ENCODE measurements around the gene EPHA6. TPM values are rescaled to one million over a fixed set of nuclear protein-coding genes. Genes with fewer than 3 reads are reported as not detected.

The EPHA6 gene
- total and polyA plus RNA-seq, 2 donors (not counting 3 experiments of a cell fraction or from before 2014, with no cell fraction given) = not detected

DNA sequence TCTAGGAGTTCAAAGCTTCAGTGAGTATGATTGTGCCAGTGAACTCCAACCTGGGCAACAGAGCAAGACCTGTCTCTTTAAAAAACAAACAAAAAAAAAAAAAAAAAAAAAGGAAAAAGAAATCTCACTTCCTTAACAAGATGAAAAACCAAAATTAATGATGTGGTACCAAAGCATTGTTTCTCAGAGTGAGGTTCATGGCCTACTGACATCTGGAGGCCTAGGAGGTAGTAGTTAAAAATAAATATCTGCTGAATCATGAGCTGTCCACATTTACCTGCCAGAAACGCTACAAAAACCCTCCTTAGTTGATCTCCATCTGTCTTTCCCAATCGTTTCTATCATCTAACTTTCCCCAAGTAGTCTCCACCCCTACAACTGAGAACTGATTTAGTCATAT is 51.2 kb downstream of the EPHA6 start:
- no peaks in the 10 kb centered on the region for H3K9me3 ChIP-seq (replicated peaks; ENCODE audit: control insufficient read depth, insufficient read depth, low read length)
- no peak for TF ChIP-seq POLR2AphosphoS5 (IDR thresholded peaks at IDR 0.05; ENCODE audit: insufficient read depth, low read depth, low read length)
- TF ChIP-seq, protein P1, sequence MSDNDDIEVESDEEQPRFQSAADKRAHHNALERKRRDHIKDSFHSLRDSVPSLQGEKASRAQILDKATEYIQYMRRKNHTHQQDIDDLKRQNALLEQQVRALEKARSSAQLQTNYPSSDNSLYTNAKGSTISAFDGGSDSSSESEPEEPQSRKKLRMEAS (IDR thresholded peaks at IDR 0.05; ENCODE audit: insufficient read depth, insufficient read length) = no peak
- TF ChIP-seq MYC (IDR thresholded peaks at IDR 0.05; ENCODE audit: low read depth, low read length) = no peak
- TF ChIP-seq GATA2 (IDR thresholded peaks at IDR 0.05; ENCODE audit: insufficient read depth, insufficient read length, low read depth, low read length) = no peak
- no peak for TF ChIP-seq JUN (IDR thresholded peaks at IDR 0.05; ENCODE audit: borderline replicate concordance, insufficient read depth, insufficient read length, low read depth)
- no peak for TF ChIP-seq CTCF (IDR thresholded peaks at IDR 0.05; ENCODE audit: extremely low read depth in 1 of 2, insufficient read depth in 1 of 2, low read depth in 1 of 2, low read length in 2 of 2)
- TF ChIP-seq FOS (IDR thresholded peaks at IDR 0.05; ENCODE audit: borderline replicate concordance, insufficient read depth, low read length) = no peak
- no peak for TF ChIP-seq EZH2 (IDR thresholded peaks at IDR 0.05; ENCODE audit: borderline replicate concordance, low read depth, low read length, severe bottlenecking)
- TF ChIP-seq POLR2A (IDR thresholded peaks at IDR 0.05; ENCODE audit: low read depth, low read length) = no peak
- H3K4me3 ChIP-seq (replicated peaks in 1 of 3; ENCODE audit: insufficient read depth in 1 of 3, low read depth in 1 of 3, low read length in 3 of 3) = no peak overlapping the region
- no peaks in the 10 kb centered on the region for H3K36me3 ChIP-seq (ENCODE audit: control insufficient read depth in 2 of 2, extremely low read depth in 1 of 2, insufficient read depth in 2 of 2, low read length in 2 of 2)
- dilution Hi-C loops (cut with MboI; ENCODE audit: extremely low pct_ligation_motif_present, low sequenced_read_pairs) (no loop called here), intact Hi-C loops (cut with micrococcal nuclease) (no loop called here)
- H3K27me3 ChIP-seq (ENCODE audit: control insufficient read depth in 2 of 2, insufficient read depth in 2 of 2, low read length in 2 of 2) = no peaks in the 10 kb centered on the region
- ChIA-PET CTCF (interaction anchor here (1.0 kb wide), 1 partner anchor 854 kb away, joined by 4 read pairs; no protein-coding TSS in a partner anchor), POLR2A (no interaction called here)
- H4K20me1 ChIP-seq (replicated peaks; ENCODE audit: control insufficient read depth, extremely low read depth, insufficient read depth, low read length) = no peaks in the 10 kb centered on the region
- no peaks in the 10 kb centered on the region for H3K9me1 ChIP-seq (replicated peaks; ENCODE audit: control insufficient read depth, extremely low read depth, insufficient read depth, low read length)
- no peak overlapping the region for H3K9ac ChIP-seq (replicated peaks; ENCODE audit: extremely low read depth, insufficient read depth, low read length)
- BruUV-seq (replicated peaks) = no TSS peak
- FAIRE-seq (no peak), DNase-seq (ENCODE audit: low read depth, low spot score) (no peak)
- H3K79me2 ChIP-seq (ENCODE audit: control insufficient read depth, insufficient read depth, low read length) = no peaks in the 10 kb centered on the region
- H3K4me2 ChIP-seq (ENCODE audit: insufficient read depth, low read length) = no peak overlapping the region
- H2AFZ ChIP-seq (ENCODE audit: low read depth, low read length) = no peak overlapping the region
- H3K4me1 ChIP-seq (ENCODE audit: control insufficient read depth, extremely low read depth, insufficient read depth, low read length) = no peaks in the 10 kb centered on the region
- no peak overlapping the region for H3K27ac ChIP-seq (ENCODE audit: insufficient read depth, low read depth, low read length)

Data from endothelial cell of umbilical vein (primary cell).